Eye (tissue), 1 donor: ENCODE measurements around the gene FBXO34.
A peak's percentile ranks its signal among the peaks of the same experiment; 100 is the strongest.
"Not testable (repeated sequence)": the region's sequence is repeated elsewhere in the genome, so short reads cannot be mapped to it uniquely, and the experiment has no call there.

ENCODE experiments used
- DNase-seq: peaks from one replicate; pipeline ENCODE4 v3.0.0-alpha.2; 2015

Gene FBXO34

DNA sequence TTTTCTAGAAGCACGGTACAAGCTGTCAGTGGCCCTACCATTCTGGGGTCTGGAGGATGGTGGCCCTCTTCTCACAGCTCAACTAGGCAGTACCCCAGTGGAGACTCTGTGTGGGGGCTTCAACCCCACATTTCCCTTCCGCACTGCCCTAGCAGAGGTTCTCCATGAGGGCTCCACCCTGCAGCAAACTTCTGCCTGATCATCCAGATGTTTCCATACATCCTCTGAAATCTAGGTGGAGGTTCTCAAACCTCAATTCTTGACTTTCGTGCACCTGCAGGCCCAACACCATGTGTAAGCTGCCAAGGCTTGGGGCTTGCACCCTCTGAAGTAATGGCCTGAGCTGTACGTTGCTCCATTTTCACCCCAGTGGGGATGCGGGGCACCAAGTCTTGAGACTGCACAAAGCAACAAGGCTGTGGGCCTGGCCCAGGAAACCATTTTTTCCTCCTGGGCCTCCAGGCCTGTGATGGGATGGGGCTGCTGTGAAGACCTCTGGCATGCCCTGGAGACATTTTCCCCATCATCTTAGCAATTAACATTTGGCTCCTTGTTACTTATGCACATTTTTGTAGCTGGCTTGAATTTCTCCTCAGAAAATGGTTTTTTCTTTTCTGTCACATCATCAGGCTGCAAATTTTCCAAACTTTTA, 41.3 kb downstream of the FBXO34 start:
- DNase-seq = not testable (repeated sequence)

DNA sequence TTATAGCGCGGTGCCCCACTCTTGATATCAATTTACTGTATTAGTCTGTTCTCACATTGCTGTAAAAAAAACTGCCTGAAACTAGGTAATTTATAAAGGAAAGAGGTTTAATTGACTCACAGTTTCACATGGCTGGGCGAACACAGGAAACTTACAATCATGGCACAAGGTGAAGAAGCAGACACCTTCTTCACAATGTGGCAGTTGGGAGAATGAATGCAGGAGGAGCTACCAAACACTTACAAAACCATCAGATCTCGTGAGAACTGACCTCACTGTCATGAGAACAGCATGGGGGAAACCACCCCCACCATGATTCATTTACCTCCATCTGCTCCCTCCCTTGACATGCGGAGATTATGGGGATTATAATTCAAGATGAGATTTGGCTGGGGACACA, 42.3 kb downstream of the FBXO34 start:
- DNase-seq = no peak

DNA sequence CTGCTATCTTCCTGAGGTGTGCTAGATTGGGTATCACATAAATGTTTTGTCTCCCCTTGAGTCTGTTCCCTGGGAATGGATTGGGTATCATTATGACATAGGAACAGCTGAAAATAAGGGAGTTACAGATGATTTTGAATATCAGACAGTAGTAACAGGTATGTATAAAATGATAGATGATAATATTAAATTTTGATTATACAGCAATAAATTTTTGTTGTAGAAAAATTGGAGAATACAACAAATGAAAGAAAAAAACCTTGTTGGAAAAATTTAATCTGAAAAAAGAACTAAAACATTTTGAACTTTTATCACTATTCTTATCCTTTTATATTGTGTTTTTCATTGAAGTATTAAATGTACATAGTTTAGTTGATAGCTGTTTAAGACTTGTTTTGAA, 43.2 kb downstream of the FBXO34 start:
- DNase-seq = no peak

DNA sequence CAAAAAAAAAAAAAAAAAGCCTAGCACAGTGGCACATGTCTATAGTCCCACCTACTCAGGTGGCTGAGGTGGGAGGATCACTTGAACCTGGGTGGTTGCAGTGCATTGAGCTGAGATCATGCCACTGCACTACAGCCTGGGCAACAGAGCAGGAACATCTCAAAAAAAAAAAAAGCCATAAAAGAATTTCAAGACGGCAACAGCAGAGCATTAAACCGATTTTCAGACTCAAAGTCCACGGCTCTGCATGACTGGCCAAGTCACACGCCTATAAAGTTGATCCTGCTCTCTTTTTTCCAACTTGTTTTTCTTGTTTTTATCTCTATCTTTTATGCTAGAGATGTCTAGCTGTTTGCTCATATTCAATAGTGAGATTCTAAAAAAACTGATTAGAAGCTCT, 45.3 kb downstream of the FBXO34 start:
- no peak for DNase-seq

DNA sequence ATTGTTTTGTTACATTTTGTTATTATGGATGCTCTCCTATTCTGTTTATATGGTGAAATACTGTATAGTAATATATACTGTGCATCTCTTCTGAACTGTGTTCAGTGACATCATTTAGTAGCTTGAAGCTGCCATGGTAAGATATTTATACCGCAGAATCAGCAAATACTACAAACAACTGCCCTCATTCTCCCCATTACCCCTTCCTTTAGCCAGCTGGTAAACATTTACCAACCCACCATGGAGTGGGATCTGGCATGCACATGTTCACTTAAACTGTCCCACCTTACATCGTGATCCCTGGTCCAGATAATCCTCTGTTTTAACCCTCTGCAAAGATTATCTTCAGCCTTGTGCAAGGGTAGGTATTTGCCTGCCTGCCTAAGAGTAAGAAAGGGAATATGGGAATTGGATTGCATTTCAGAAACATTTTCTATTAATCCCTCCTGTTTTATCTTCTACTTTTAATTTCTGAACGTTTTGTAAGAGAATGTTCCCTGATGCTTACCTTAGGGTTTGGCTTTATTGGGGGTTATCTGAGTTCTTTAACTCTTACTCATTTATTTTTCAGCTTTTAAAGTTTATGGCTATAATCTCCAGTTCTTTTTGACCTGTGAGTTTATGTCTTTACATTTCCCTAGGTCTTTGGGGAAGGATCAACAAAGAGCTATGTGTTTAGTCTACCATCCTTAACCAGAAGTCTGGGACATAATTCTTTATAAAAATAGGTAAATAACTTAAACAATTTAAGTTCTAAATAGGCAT, 46.5 kb downstream of the FBXO34 start:
- no peak for DNase-seq

DNA sequence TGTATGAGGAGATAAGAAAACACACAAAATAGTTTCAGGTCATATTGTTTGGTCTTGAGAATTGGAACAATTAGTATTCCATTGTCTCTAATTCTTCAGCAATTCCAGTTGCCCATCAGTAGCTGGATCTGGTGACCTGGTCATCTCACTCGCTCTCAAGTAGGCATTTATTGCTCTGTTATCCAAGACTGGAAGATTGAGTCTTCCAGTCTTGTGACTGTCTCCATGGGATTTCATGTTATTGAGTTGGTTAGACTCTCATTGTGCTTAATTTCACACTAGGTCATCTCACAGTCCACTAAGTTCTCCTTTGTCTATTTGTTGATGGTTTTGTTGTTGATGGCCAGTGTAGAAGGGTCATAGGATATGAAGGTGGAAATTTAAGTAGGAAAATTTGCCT, 47.5 kb downstream of the FBXO34 start:
- no peak for DNase-seq

DNA sequence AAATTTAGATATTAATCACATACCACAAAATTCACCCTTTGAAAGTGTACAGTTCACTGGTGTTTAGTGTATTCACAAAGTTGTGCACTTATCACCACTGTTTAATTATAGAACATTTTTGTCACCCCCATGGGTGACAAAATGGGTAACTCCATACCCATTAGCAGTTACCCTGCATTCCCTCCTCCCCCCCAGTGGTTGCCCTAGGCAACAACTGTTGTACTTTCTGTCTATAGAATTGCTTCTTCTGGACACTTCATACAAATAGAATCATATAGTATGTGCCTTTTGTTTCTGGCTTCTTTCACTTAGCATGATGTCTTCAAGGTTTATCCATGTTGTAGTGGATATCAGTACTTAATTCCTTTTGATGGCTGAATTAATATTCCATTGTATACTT, 52.7 kb downstream of the FBXO34 start:
- no peak for DNase-seq

DNA sequence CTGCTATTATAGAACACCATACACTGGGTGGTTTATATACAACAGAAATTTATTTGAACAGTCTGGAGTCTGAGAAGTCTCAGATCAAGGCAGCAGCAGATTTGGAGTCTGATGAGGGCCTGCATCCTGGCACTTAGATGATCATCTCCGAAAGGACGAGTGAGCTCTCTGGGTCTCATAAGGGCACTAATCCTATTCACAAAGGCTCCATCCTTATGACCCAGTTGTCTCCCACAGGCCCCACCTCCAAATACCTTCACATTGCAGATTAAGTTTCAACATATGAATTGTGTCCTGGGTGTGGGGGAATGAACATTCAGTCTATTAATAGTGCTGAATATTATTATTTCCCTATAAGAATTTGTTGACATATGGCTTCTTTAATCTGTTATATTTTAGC, 53.6 kb downstream of the FBXO34 start:
- DNase-seq = no peak

DNA sequence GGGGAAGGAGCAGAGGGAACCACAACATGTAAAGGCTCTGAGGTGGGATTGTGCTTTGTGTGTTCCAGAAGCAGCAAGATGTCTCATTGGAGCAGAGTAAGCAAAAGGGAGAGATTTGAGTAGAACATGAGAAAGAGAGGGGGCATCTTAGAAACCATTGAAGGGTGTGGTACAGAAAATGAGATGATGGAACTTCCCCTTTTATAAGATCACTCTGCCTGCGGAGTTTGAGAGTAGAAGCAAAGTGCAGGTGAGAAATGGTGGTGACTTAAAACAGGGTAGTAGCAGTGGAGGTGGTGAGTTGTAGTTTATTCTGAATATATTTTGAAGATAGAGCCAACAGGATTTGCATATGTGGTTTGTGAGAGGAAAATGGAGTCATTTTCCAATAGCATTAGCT, 56.0 kb downstream of the FBXO34 start:
- no peak for DNase-seq

DNA sequence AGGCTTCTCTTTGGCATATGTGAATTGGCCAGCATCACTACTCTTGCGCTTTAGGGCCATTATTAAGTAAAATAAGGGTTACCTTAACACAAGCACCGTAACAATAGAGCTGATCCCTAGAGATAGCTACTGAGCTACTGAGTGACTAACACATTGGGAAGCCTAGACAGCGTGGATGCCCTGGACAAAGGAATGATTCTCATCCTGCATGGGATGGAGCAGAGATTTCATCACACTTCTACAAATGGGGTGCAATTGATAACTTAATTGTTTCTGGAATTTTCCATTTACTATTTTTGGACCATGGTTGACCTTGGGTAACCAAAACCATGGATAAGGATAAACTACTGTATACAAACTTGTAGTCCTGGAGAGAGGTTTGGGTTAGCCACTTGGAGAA, 57.1 kb downstream of the FBXO34 start:
- no peak for DNase-seq

DNA sequence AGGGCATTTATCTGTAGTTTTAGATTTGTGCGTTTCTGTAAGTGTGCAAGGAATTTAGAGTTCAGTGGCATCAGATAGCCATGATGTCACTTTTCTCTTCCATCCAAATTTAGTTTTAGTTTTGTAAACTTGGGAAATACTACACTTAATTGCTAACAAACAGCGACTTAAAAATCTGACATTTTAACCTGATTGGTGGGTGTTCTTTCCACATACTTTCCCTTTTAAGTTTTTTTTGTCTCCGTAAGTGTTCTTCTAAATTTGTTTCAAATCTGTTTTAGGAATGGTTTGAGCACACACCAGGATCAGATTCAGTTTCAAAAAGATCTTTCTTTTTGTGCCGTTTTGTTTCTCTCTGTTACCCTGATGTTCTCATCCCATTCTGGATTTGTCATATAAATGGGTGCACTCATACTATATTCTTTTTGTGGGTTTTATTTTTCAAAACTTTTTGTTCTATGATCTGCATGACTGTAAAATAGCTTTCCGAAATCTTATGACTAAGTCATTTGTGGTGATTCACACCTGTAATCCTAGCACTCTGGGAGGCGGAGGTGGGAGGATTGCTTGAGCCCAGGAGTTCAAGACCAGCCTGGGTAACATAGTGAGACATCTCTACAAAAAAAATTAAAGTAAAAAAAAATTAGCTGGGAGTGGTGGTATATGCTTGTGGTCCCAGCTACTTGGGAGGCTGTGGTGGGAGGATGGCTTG, 58.9 kb downstream of the FBXO34 start:
- DNase-seq = no peak

DNA sequence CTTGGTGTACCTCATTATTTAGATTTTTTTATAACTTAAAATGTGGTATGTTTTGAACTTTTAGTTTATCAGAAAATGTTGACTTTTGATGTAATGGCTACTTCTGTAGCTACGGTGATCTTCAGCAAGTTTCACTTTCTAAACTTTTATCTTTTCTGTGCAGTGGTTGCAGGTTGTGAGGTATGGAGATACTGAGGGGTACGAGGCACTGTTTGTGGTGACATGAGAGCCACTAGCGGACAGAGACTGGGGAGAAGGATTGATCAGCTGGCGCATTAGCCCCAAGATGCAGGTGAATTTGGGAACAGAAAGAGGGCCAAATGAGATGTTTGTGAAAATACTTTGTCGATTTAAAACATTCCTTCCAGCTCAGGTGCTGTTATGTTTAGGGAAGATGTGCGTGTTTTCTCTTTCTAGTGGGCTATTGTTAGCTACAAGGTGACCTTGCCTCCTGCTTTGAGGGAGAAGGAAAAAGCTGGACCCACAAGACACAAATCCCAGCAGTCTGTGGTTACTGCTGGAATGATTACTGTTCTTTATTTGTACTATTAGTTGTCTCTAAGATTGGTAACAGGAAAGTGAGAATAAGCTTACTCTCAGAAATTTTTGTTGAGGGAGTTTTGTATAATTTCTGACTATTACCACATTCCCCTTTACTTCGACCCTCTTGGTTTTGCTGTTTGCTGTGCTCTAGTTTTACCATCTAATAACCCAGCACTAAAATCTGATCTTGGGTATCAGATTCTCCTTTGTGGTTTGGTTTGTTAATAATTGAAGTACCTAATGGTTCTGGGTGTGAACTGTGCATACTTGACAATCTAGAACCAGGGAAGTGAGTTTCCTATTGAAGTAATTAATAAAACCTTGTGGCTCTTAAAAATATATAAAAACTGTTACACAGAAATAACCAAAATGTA, 61.7 kb downstream of the FBXO34 start:
- no peak for DNase-seq

DNA sequence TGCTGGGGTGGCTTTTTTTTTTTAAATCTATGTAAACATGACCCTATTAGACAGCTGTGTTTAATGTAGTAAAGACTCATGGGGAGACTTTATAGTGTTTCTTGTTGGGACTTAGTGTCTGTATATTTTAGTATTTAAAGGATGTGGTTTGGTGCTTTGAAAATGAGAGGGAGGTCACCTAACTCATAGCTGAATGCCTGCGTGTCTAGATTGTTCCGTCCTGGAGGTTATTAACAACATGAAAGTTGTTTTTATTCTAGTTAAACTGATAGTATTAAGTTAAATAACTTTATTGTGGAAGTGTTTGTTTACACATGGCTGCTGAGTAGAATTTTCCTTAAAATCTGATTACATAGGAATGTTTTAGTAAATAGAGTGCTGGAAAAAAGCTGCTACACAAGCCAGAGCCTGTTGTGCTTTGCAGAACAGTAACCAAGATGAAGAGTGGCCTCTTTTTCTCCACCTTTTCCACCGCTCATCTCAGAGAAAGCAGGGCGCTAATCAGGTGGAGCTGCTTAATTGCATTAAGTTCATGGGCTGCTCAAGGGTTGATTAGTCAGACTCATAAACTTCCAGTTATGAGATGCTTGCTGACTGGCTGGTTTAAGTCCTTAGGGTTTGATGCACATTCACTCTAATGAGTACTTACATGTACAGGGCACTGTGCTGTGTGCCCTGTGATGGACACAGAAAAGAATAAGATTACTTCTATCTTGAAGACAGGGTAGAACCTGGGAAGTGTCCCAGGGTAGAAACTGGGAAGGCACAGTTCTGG, 62.7 kb downstream of the FBXO34 start:
- peak; percentile 17 for DNase-seq

DNA sequence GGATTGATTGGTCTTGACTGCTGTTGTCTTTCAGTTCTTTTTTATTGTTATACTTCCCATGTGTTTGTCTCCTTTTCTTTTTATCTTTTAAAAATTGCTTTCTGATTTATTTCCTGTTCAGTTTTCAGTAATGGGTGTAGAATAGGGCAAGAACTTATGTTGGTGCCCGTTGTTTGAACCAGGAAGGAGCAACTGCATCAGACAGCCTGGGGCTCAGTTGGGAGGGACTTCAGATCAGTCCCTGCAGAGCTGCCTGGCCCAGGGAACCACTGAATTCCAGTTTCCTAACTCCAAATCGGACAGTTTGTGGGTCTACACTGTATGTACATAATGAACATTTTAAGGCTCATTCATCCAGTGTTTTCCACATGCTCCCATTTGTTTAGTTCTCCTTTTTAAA, 64.9 kb downstream of the FBXO34 start:
- peak; percentile 38 for DNase-seq

DNA sequence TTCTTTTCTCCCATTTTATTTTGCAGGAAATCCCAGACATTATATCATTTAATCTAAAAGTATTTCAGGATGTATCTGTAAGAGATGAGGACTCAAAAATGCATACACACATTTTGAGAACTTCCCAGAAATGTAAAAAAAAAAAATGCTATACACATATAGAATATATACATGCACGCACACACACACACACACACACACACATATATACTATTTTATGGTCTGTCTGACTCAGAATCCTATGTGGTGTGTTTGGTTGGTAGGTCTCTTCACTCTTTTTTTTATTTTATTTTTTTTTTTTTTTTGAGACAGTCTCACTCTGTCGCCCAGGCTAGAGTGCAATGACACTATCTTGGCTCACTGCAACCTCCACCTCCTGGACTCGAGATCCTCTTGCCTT, 65.5 kb downstream of the FBXO34 start:
- no peak for DNase-seq

DNA sequence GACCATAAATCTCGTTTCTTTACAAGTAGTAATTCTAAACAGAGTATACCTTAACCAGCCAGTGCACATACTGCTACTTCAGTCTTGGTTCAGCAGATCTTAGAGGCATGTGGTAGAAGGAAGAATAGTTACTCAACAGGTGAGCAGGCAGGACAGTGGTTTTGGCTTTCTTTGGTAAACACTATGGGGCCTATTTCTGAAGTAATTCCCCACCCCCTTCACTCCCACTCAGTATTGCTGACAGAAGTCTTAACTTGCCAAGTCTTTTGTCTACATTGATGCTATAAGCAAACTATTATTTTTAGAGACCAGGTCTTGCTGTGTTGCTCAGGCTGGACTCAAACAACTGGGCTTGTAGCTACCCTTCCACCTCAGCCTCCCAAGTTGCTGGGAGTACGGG, 68.5 kb downstream of the FBXO34 start:
- DNase-seq = no peak

DNA sequence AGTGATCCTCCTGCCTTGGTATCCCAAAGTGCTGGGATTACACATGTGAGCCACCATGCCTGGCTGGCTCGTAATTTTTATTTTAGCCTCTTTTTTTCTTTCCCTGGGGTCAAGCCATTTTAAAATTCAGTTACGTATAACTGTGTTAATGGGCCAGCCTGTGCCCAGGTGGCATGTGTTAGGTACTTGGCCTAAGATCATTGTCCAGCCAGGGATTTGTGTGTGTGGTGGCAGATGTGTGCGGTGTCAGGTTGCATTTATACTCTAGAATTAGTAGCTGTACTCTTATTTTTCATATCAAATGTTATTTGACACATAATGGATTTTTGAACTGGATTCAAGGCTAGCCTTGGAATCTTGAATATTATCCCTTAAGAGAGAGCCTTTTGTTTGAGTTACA, 69.3 kb downstream of the FBXO34 start:
- DNase-seq = no peak

DNA sequence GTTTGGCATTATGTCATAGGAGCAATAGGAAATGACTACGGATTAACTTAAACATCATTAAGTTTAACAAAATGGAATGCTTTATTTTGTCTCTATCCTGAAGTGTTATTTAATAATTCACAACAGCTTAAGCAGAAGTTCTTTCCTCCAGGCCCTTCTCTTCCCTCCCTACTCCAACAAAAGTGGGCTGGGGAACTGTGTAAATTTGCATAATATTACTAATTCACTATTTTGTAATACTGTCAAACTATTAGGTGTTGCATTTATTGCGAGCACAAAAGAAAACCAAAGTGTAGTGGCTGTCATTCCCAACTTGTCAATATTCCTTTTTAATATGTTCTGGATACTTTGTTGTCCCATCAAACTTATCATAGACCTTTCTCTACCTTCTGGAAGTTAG, 70.6 kb downstream of the FBXO34 start:
- no peak for DNase-seq

DNA sequence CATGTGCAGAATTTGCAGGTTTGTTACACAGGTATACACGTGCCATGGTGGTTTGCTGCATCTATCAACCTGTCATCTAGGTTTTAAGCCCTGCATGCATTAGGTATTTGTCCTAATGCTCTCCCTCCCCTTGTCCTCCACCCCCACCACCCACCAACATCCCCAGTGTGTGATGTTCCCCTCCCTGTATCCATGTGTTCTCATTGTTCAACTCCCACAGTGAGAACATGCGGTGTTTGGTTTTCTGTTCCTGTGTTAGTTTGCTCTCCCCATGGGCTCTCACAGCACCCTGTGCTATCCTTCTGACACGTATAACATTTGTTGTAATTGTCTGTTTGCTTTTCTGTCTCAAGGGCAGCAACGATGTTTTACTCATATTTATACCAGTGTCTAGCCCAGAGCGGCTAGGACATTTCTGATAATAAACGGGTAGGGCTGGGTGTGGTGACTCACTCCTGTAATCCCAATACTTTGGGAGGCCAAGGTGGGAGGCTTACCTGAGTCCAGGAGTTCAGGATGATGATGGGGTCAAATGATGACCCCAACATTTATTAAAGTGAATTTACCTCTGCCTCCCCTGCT, 73.5 kb downstream of the FBXO34 start:
- DNase-seq = not testable (repeated sequence)

DNA sequence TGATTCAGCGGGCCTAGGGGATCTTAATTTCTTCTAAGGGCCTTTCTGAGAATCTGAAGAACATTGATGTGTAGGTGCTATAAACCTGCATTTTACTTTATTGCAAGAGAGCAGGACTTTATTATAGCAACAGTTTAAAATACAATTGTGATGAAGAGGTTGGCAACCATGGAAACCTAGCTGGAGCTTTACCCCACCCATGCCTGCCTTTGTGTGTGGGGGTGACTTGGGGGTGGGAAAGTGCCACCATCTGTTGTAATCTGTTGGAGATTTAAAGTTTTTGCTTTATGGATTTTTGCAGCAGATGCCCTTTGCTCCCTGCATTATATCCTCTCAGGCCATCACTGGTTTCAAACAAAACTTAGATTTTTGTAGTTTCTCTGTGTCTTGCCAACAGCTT, 75.8 kb downstream of the FBXO34 start:
- no peak for DNase-seq

DNA sequence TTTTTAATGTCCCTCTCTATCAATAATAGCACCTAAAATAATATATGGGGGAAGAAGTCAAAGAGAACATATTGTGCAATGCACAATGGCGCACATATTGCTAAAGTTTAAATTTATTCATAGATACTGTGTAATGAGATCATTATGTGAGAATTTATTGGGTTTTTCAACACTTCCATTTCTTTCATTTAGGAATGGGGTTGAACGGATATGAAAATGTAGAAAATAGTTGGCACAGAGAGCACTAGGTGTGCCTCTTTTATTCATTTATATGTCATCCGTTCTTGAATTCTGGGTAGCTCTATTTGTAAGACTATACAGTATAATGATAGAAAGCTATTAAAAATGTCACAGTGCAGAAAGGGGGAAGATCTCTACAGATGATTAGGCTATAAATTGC, 76.5 kb downstream of the FBXO34 start:
- no peak for DNase-seq
